Measurements from ENCODE around the gene RMC1. TPM values are rescaled to one million over a fixed set of nuclear protein-coding genes. Genes with fewer than 3 reads are reported as not detected.
A peak's percentile ranks its signal among the peaks of the same experiment; 100 is the strongest.
"Not testable (repeated sequence)": the region's sequence is repeated elsewhere in the genome, so short reads cannot be mapped to it uniquely, and the experiment has no call there.

Gene RMC1
- total RNA-seq, 4 donors from 2014 or later = 16.6 to 20.2 (median 18.4) TPM

DNA sequence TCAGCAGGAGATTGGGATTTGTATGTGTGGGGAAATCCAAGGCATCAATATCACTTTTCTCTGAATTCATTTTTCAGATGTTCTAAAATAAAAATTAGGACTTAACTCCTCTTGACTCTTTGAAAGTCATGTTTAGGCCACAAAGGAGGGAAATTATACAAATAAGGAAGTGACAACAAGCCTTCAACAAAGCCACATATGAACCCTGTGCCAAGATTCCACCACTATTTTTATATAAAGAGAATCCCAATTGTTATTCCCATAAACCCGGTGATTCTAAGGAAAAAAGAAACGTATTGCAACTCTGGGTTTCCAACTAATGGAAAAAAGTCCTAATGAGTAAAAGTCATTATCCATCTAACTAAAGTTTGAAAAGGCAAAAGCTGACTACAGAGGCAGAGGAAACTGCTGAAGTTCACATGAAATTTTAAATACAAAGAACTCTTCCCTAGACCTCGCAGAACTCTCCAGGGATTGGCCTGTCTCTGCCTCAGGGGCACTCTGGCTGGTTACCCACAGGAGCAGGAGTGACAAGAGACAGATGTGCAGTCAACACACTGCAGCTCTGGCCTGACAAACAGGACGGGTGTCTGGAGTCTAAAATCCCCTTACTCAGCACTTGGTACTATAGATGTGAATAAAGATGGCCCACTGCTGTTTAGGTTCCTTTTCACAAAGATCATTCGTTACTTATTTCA is 71.4 kb downstream of the RMC1 start:
- TF ChIP-seq, protein P1, sequence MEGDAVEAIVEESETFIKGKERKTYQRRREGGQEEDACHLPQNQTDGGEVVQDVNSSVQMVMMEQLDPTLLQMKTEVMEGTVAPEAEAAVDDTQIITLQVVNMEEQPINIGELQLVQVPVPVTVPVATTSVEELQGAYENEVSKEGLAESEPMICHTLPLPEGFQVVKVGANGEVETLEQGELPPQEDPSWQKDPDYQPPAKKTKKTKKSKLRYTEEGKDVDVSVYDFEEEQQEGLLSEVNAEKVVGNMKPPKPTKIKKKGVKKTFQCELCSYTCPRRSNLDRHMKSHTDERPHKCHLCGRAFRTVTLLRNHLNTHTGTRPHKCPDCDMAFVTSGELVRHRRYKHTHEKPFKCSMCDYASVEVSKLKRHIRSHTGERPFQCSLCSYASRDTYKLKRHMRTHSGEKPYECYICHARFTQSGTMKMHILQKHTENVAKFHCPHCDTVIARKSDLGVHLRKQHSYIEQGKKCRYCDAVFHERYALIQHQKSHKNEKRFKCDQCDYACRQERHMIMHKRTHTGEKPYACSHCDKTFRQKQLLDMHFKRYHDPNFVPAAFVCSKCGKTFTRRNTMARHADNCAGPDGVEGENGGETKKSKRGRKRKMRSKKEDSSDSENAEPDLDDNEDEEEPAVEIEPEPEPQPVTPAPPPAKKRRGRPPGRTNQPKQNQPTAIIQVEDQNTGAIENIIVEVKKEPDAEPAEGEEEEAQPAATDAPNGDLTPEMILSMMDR (IDR thresholded peaks at IDR 0.05) = no peak
- TF ChIP-seq POLR2A (IDR thresholded peaks at IDR 0.05) = no peak
- H3K27me3 ChIP-seq = no peaks in the 10 kb centered on the region
- no peaks in the 10 kb centered on the region for H3K9me3 ChIP-seq
- H3K36me3 ChIP-seq = peaks cover 0 to 63% (median 3%) of the 10 kb centered on the region in 3 donors
- no peak for DNase-seq
- H3K4me3 ChIP-seq = no peak overlapping the region
- peaks cover 5 to 55% (median 29%) of the 10 kb centered on the region in 3 donors for H3K4me1 ChIP-seq
- peak overlapping the region; percentile 50 to 59 (median 54) for H3K27ac ChIP-seq
- 60 to 79% methylated on average over 5 of the region's 5 CpGs for WGBS, 2 donors
- intact Hi-C loops (cut with DNase I) = no loop called here

GRCh38 chr18:23575309-23575651 is 72.0 kb downstream of the RMC1 start:
- Histone ChIP-seq H3K27me3 (no peaks in the 10 kb centered on the region), H3K27ac (peak overlapping the region in 2 of 4 donors; percentile 58 to 59), H3K4me3 (no peak overlapping the region), H3K9me3 (no peaks in the 10 kb centered on the region), H3K4me1 (peaks cover 7 to 59% (median 34%) of the 10 kb centered on the region in 3 donors), H3K36me3 (peaks cover 0 to 58% (median 3%) of the 10 kb centered on the region in 3 donors)
- WGBS, 2 donors = 88% methylated on average over 6 to 7 of the region's 7 CpGs
- DNase-seq = no peak
- intact Hi-C loops (cut with DNase I) = no loop called here
- TF ChIP-seq, protein P1 (IDR thresholded peaks at IDR 0.05) = no peak
- TF ChIP-seq POLR2A (IDR thresholded peaks at IDR 0.05) = no peak

- peaks cover 0 to 36% (median 0%) of the 10 kb centered on the region in 3 donors for H3K36me3 ChIP-seq
- H3K27ac ChIP-seq; H3K9me3 ChIP-seq; intact Hi-C loops (cut with DNase I); DNase-seq; H3K27me3 ChIP-seq; H3K4me3 ChIP-seq: not testable (repeated sequence)
- WGBS, 2 donors = no CpG with 5 or more reads among the region's 24 CpGs
- peaks cover 23 to 77% (median 45%) of the 10 kb centered on the region in 3 donors for H3K4me1 ChIP-seq
Observed at GRCh38 chr18:23577521-23577920, 74.2 kb downstream of the RMC1 start.

DNA sequence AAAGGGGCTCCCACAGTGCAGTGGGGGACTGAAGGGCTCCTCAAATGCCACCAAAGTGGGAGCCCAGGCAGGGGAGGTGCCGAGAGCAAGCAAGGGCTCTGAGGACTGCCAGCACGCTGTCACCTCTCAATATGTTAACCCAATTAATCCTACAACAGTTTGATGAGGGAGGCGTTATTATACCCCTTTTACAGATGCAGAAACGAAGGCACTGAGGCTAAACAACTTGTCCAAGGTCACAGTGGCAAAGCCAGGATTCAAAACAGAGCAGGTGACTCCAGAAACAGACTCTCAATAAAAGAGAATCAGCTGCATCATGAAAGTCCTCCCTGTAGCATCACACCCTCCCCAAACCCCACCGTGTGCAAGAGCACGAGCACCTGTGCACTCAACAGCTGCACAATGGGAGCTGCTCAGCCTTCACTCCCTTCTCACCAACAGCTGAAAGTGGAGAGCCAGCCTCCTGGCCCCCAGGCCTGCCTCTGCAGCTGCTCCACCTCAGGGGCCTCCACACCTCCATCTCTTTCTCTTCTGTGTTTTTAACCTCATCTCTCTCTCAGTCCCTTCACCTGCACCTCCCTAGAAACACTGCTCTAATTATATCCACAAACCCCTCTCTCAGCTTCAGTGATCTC is 74.9 kb downstream of the RMC1 start:
- Histone ChIP-seq H3K27ac (no peak overlapping the region), H3K4me1 (peaks cover 25 to 75% (median 46%) of the 10 kb centered on the region in 3 donors), H3K4me3 (no peak overlapping the region), H3K27me3 (no peaks in the 10 kb centered on the region), H3K36me3 (peaks cover 0 to 29% (median 0%) of the 10 kb centered on the region in 3 donors), H3K9me3 (no peaks in the 10 kb centered on the region)
- 79 to 81% methylated on average over 4 to 6 of the region's 6 CpGs for WGBS, 2 donors
- no peak for DNase-seq
- intact Hi-C loops (cut with DNase I) = no loop called here
- TF ChIP-seq, protein P1 (IDR thresholded peaks at IDR 0.05) = no peak
- no peak for TF ChIP-seq POLR2A (IDR thresholded peaks at IDR 0.05)

- TF ChIP-seq POLR2A (IDR thresholded peaks at IDR 0.05) = no peak
- TF ChIP-seq, protein P1 (IDR thresholded peaks at IDR 0.05) = no peak
- H3K27ac ChIP-seq = peak overlapping the region; percentile 49 to 76 (median 62)
- peaks cover 0 to 26% (median 0%) of the 10 kb centered on the region in 3 donors for H3K36me3 ChIP-seq
- intact Hi-C loops (cut with DNase I) = no loop called here
- H3K27me3 ChIP-seq = no peaks in the 10 kb centered on the region
- DNase-seq = no peak
- no peak overlapping the region for H3K4me3 ChIP-seq
- H3K4me1 ChIP-seq = peaks cover 23 to 75% (median 51%) of the 10 kb centered on the region in 3 donors
- no peaks in the 10 kb centered on the region for H3K9me3 ChIP-seq
- WGBS, 2 donors = 66 to 77% methylated on average over 8 of the region's 8 CpGs
Observed at GRCh38 chr18:23578891-23579653, 75.8 kb downstream of the RMC1 start.
